Activated T-cell treated with anti-CD3 and anti-CD28 coated beads, Interleukin-2, amount 50 U/mL, for 1 hour (primary cell): ENCODE measurements around the gene ISCA1.

Experiments
- DNase-seq: peaks from one replicate; pipeline ENCODE4 v3.0.0-alpha.2; 2020

The ISCA1 gene

GRCh38 chr9:86282979-86283535, 719 bp upstream of the ISCA1 start:
- DNase-seq = no peak

DNA sequence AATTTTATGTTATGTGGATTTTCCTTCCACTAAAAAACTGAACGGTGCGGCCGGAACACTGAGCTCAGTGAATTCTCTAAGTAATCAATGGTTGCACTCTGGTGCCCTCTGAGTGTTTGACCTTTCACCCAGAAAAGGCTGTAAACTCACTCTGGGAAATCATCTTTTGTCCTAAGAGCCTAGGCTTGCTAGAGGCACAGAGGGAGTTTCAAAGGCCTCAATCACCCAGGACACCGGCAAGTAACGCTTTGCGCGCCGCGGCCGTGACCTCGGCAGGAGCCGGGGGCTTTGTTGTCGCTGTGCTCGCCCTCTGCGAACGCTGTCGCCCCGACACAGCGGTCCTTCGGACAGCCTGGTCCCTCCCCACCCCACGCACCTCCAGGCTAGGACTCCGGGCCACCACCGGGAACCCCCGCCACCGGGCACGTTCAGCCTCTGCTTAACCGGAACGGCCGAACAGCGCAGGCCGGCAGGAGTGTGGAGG, 703 bp downstream of the ISCA1 start:
- no peak for DNase-seq

GRCh38 chr9:86280580-86280979, 1.8 kb downstream of the ISCA1 start:
- DNase-seq = no peak

- DNase-seq = no peak
These were observed 2.5 kb downstream of the ISCA1 start for GRCh38 chr9:86279839-86280238.

DNA sequence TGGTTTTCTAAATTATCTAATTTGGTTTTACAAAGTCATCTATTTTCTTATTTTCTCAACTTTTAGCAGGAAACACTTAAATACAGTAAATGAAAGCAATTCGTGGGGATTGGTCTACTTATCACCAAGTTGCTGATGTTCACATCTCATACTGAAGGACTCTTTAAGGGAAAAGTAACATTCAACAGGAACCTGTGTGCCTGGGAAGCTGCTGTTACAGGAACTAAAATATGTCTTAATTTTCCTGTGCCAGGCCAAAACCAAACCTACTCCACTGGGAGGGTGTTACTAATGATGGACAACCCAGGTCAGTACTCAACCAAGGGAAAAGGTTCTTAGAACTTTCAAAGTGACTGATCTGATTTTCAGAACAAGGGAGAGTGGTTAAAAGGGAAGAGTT, 5.3 kb downstream of the ISCA1 start:
- DNase-seq = no peak

DNA sequence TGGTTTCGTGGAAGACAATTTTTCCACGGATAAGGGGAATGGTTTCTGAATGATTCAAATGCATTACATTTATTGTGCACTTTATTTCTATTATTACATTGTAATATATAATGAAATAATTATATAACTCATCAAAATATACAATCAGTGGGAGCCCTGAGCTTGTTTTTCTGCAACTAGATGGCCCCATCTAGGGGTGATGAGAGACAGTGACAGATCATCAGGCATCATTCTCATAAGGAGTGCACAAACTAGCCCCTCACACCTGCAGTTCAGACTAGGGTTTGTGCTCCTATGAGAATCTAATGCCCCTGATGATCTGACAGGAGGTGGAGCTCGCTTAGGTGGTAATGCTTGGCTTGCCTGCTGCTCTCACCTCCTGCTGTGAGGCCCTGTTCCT, 6.4 kb downstream of the ISCA1 start:
- no peak for DNase-seq

DNA sequence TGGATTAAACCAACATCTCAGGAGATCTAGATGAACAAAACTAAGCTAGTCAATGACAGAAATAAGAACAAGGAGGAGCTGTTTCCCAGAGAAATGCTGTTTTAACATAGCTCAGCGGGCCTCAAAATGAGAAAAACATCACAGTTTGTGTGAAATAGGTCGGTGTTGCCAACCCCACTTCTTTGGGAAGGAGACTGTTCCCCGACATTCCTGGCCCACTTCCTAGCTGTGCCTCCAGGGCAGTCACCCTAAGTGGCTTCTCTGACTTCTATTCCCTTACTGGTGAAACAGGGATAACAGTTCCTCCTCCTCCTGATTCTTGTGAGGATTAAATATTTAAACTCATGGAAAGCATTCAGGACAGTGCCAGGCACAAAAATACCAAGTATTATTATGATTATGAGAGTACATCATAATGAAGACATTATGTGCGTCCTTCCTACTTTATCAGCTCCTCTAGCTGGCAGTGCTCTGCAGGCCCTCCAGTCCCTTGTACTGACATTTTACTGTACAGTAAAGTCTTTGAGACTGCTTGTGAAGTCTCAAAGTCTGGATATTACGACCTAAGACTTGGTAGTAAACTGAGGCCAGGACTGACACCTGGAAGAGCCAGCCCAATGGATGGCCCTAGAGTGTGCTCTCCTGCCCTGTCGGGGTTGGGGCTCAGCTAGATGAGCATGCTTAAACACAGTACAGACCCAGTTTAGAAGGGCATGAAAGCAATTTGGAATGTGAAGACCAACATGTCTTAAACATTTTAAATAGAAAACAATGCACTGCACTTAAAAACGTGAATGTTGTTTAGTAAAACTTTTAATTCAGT, 7.3 kb downstream of the ISCA1 start:
- DNase-seq = no peak

- DNase-seq = no peak
These were observed 10.1 kb downstream of the ISCA1 start for GRCh38 chr9:86272221-86272620.

GRCh38 chr9:86263876-86264275, 18.5 kb downstream of the ISCA1 start:
- DNase-seq = no peak

- no peak for DNase-seq
These were observed 19.8 kb downstream of the ISCA1 start for GRCh38 chr9:86262492-86262891.

GRCh38 chr9:86259557-86259956, 22.8 kb downstream of the ISCA1 start, which contains the start of gene C9orf153:
Gene C9orf153 (minus strand): TSS chr9:86259657. CDS start chr9:86229603, 30,054 bp downstream.
- DNase-seq = no peak

DNA sequence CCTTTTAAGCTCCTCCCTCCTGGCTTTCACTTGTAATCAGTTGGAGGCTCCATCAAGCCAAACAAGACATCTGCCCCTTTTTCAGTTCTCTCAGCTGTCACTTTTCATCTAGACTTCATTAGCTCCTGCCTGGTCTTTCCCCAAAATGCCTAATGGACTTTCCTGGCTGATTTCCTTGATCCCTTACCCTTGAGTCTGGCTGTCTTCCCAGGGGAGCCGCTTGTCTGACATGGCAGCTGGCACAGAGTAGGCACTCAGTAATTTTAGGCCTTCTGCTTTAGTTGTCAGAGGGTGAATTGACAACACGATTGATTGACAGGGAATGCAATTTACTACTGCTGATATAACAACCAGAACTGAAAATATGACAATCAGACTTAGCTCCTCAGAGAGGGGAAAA, 24.9 kb downstream of the ISCA1 start:
- no peak for DNase-seq

DNA sequence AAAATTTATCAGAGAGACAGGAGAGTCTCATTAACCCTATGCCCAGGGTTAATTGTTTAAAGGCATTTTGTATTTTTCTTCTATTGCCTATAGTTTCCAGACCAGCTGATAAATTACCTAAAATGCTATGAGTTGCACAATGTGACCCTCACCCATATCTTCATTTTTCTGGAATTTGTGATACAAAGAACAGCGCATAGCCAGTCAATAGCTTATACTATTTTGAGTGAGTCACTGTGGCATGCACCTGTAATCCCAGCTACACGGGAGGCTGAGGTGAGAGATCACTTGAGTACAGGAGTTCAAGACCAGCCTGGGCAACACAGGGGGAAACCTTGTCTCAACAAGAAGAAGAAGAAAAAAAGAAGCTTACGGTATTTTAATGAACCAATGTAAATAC, 25.7 kb downstream of the ISCA1 start:
- DNase-seq = no peak

DNA sequence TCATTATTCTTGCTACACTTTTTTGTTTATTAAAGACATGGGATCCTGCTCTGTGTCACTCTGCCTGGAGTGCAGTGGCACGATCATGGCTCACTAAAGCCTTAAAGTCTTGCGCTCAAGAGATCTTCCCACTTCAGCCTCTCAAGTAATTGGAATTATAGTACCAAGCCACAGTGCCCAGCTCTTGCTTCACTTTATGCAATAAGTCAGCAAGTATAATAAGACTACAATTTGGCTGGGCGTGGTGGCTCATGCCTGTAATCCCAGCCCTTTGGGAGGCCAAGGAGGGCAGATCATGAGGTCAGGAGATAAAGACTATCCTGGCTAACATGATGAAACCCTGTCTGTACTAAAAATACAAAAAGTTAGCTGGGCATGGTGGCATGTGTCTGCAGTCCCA, 28.8 kb downstream of the ISCA1 start:
- DNase-seq = no peak

DNA sequence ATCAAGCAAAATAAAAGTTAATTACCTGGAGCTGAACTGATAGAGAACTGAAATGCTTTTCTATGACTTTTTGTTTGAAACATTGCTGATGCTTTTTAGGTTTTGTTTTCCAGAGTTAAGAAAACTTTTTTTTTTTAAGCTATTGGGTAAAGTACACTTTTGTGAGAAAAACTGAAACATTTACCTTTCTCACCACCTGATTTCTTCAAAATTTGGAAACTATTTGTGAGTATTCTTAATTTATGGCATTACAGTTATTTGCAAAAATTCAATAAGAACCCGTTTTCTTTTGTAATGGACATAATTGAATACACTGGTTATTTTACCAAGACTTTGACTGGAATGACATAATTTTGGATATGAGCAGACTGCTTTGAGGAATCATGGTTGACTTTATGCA, 29.5 kb downstream of the ISCA1 start:
- no peak for DNase-seq

GRCh38 chr9:86250123-86250522, 32.2 kb downstream of the ISCA1 start:
- no peak for DNase-seq

DNA sequence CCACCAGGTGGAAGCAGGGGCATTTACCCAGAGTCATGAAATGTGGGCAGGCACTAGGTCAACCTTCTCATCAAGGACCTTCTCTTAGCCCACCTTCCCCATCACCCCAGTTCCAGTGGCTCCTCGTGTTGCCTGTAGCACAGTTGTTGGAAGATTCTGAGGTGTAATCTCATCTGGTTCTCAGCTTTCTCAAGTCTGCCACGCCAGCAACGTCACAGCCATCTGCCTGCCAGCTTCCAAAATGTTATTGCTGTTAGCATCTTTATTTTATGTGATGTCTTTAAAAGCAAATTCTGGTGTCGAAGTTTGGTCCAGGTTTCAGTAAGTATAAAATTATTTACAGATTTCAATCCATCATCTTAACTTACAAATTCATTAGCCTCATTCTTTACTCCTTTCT, 33.6 kb downstream of the ISCA1 start:
- no peak for DNase-seq

- no peak for DNase-seq
These were observed 35.6 kb downstream of the ISCA1 start for GRCh38 chr9:86246752-86247161.

DNA sequence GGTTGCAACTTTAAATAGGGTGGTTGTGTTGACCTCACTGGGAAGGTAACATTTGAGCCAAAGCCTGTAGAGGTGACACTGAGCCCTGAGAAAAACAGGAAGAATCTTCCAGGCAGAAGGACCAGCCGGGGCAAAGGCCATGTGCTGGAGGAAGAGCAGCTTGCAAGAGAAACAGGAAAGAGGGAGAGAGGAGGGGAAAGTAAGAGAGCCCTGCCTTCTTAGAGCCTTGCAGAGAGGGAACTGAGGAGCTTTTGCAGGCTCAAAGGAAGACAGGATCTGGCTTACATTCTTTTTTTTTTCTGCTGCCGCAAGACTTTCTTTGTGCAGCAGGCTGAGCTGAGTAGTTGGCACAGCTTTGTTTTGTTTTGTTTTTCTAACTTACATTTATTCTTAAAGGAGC, 40.3 kb downstream of the ISCA1 start:
- no peak for DNase-seq

GRCh38 chr9:86241216-86241615, 41.1 kb downstream of the ISCA1 start:
- DNase-seq = no peak

- no peak for DNase-seq
These were observed 43.2 kb downstream of the ISCA1 start for GRCh38 chr9:86238861-86239770.

- DNase-seq = no peak
These were observed 51.5 kb downstream of the ISCA1 start for GRCh38 chr9:86230858-86231257.

- DNase-seq = no peak
These were observed 59.7 kb downstream of the ISCA1 start for GRCh38 chr9:86222667-86223066.

DNA sequence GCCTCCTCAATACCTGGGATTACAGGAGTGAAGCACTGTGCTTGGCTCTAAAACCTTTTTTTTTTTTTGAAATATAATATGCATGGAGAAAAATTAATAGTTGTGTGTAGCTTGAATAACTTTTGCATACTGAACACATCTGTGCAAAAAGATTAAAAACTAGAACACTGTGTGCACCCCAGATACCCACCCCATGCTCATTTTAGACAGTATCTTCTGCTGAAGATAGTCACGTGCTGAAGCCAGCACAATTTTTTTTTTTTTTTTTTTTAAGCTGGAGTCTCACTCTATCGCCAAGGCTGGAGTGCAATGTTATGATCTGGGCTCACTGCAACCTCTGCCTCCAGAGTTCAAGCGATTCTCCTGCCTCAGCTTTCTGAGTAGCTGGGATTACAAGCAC, 62.7 kb downstream of the ISCA1 start:
- no peak for DNase-seq
